ENCODE measurements around the gene SMG6.

The SMG6 gene

GRCh38 chr17:2056206-2057174, 247.1 kb downstream of the SMG6 start:
- DNase-seq, result peak; percentile 69

- peak; percentile 56 for DNase-seq
Measured at GRCh38 chr17:2055292-2056205, 248.0 kb downstream of the SMG6 start.

- peak; percentile 81 for DNase-seq
Measured at GRCh38 chr17:2054512-2055291, 248.9 kb downstream of the SMG6 start, which contains the start of gene HIC1. TSS of gene HIC1 (plus strand) at chr17:2055103. CDS start at chr17:2056691, 1,588 bp downstream.

GRCh38 chr17:2054262-2054511, 249.4 kb downstream of the SMG6 start:
- no peak for DNase-seq

GRCh38 chr17:2053380-2054261, 250.0 kb downstream of the SMG6 start:
- DNase-seq, result peak; percentile 83

GRCh38 chr17:2051933-2052559, 251.5 kb downstream of the SMG6 start:
- DNase-seq, result no peak

- DNase-seq, result peak; percentile 46
Measured at GRCh38 chr17:2051061-2051932, 252.3 kb downstream of the SMG6 start.

GRCh38 chr17:2050300-2051060, 253.1 kb downstream of the SMG6 start:
- peak; percentile 77 for DNase-seq

GRCh38 chr17:2049333-2050299, 254.0 kb downstream of the SMG6 start:
- peak; percentile 80 for DNase-seq

GRCh38 chr17:2048805-2049204, 254.8 kb downstream of the SMG6 start:
- DNase-seq, result no peak

GRCh38 chr17:2047590-2047989, 256.0 kb downstream of the SMG6 start:
- DNase-seq, result no peak

GRCh38 chr17:2044263-2044894, 259.2 kb downstream of the SMG6 start:
- no peak for DNase-seq

GRCh38 chr17:2043785-2044184, 259.8 kb downstream of the SMG6 start:
- DNase-seq, result peak; percentile 87

- no peak for DNase-seq
Measured at GRCh38 chr17:2042933-2043332, 260.7 kb downstream of the SMG6 start.

GRCh38 chr17:2042390-2042847, 261.2 kb downstream of the SMG6 start:
- no peak for DNase-seq

- DNase-seq, result peak; percentile 95
Measured at GRCh38 chr17:2041561-2042389, 261.8 kb downstream of the SMG6 start, which contains the start of gene OVCA2. TSS of gene OVCA2 (plus strand) at chr17:2042022. CDS start at chr17:2042048, 26 bp downstream.

Measured in EL (cell line).